NB4 (cell line): ENCODE measurements around the gene CBFA2T3.

Experiments used
- DNase-seq: peaks from one replicate; pipeline ENCODE4 v3.0.0; 2010; ENCODE audit warnings: low read depth
- H3K4me3 ChIP-seq: one replicate; pipeline ENCODE4 v1.5.1; 2011; ENCODE audit warnings: mild to moderate bottlenecking, low read depth, low read length, moderate library complexity
- CTCF ChIP-seq: IDR thresholded peaks from one replicate; pipeline ENCODE4 v1.5.1; 2012; ENCODE audit warnings: low read depth, low read length
- MAX ChIP-seq: IDR thresholded peaks from 2 replicates; pipeline ENCODE4 v1.6.1; 2011; ENCODE audit warnings: low read depth, low read length
- MYC ChIP-seq: IDR thresholded peaks from 2 replicates; pipeline ENCODE4 v1.6.1; 2011; ENCODE audit warnings: low read depth, low read length
- POLR2A ChIP-seq: IDR thresholded peaks from 2 replicates; pipeline ENCODE4 v1.6.1; 2011; ENCODE audit warnings: mild to moderate bottlenecking; ENCODE audit not compliant: insufficient read length; ENCODE audit errors: extremely low read depth

Gene CBFA2T3

GRCh38 chr16:88995194-88995593 lies 18.2 kb upstream of the CBFA2T3 start:
- TF ChIP-seq CTCF (no peak), MYC (no peak), POLR2A (no peak), MAX (no peak)
- DNase-seq = no peak
- H3K4me3 ChIP-seq = no peak overlapping the region

- no peak for DNase-seq
- no peak for TF ChIP-seq MAX
- no peak for TF ChIP-seq MYC
- no peak for TF ChIP-seq CTCF
- TF ChIP-seq POLR2A = no peak
- H3K4me3 ChIP-seq = no peak overlapping the region
Observed at GRCh38 chr16:88994695-88995094, 17.7 kb upstream of the CBFA2T3 start.

GRCh38 chr16:88993946-88994600 lies 17.1 kb upstream of the CBFA2T3 start:
- no peak overlapping the region for H3K4me3 ChIP-seq
- no peak for TF ChIP-seq MAX
- TF ChIP-seq CTCF = no peak
- no peak for TF ChIP-seq POLR2A
- no peak for TF ChIP-seq MYC
- no peak for DNase-seq

GRCh38 chr16:88993166-88993761 lies 16.3 kb upstream of the CBFA2T3 start:
- no peak for TF ChIP-seq CTCF
- no peak for TF ChIP-seq POLR2A
- TF ChIP-seq MYC = no peak
- TF ChIP-seq MAX = peak; percentile 68
- peak; percentile 60 for DNase-seq
- no peak overlapping the region for H3K4me3 ChIP-seq

GRCh38 chr16:88992351-88993165 lies 15.6 kb upstream of the CBFA2T3 start:
- no peak overlapping the region for H3K4me3 ChIP-seq
- TF ChIP-seq POLR2A (no peak), CTCF (no peak), MAX (no peak), MYC (no peak)
- DNase-seq = no peak
